OCI-LY3 (cell line): ENCODE results near the gene CGB1.

Source experiments
- CTCF ChIP-seq: fragments of 200-600, 300-600 bp; sonication (generic); IDR thresholded peaks from 2 replicates; pipeline ENCODE4 v1.5.1; 2014; ENCODE audit warnings: antibody characterized with exemption, low read length, low read depth
- EZH2phosphoT487 ChIP-seq: fragments of 200-600 bp; shearing (Covaris generic); IDR thresholded peaks from 2 replicates; pipeline ENCODE4 v1.6.1; 2018; ENCODE audit warnings: antibody characterized with exemption, mixed run types, low read depth

- no peak for TF ChIP-seq CTCF
- no peak for TF ChIP-seq EZH2phosphoT487
These were observed 31.6 kb downstream of the CGB1 start for GRCh38 chr19:49004964-49005614.
